ENCODE results near the gene UBALD2. TPM values are rescaled to one million over a fixed set of nuclear protein-coding genes. Genes with fewer than 3 reads are reported as not detected.
"Not testable (repeated sequence)": the region's sequence is repeated elsewhere in the genome, so short reads cannot be mapped to it uniquely, and the experiment has no call there.

The UBALD2 gene
- polyA plus RNA-seq, 1 experiment: 18.1 TPM

DNA sequence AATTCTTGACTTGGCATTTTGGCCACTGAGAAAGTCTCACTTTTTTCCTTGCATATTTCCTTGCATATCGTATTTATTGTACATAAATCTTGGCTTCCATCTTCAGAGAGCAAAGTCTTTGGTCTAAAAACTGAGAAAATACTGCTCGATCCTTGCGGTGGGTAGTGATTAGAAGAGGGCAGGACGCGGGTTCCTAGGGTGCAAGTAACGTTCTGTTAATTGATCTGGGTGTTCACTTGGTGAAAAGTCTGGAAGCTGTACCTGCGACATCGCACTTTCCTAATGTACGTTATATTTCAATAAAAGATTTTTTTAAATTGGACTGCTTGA, 758 bp upstream of the UBALD2 start:
- no peaks in the 10 kb centered on the region for H3K9me3 ChIP-seq (ENCODE audit: control insufficient read depth, insufficient read depth, low read length)
- TF ChIP-seq, protein P1, sequence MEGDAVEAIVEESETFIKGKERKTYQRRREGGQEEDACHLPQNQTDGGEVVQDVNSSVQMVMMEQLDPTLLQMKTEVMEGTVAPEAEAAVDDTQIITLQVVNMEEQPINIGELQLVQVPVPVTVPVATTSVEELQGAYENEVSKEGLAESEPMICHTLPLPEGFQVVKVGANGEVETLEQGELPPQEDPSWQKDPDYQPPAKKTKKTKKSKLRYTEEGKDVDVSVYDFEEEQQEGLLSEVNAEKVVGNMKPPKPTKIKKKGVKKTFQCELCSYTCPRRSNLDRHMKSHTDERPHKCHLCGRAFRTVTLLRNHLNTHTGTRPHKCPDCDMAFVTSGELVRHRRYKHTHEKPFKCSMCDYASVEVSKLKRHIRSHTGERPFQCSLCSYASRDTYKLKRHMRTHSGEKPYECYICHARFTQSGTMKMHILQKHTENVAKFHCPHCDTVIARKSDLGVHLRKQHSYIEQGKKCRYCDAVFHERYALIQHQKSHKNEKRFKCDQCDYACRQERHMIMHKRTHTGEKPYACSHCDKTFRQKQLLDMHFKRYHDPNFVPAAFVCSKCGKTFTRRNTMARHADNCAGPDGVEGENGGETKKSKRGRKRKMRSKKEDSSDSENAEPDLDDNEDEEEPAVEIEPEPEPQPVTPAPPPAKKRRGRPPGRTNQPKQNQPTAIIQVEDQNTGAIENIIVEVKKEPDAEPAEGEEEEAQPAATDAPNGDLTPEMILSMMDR (IDR thresholded peaks at IDR 0.05; ENCODE audit: low read depth, low read length): no peak
- DNase-seq (ENCODE audit: low read depth, low spot score): no peak
- H3K27me3 ChIP-seq (ENCODE audit: control insufficient read depth, insufficient read depth, low read length): no peaks in the 10 kb centered on the region
- H3K27ac ChIP-seq (ENCODE audit: low read depth, low read length): peak overlapping the region; percentile 66
- H3K4me3 ChIP-seq (ENCODE audit: low read depth, low read length): no peak overlapping the region
- ChIA-PET CTCF (interaction anchor here (0.8 to 1.3 kb wide), 2 partner anchors 15 to 143 kb away, joined by 3 read pairs; no protein-coding TSS in a partner anchor), POLR2A (interaction anchor here (0.6 to 1.8 kb wide), 13 partner anchors 12 to 280 kb away, joined by 3 to 14 read pairs (median 4); partner anchors contain the start of genes EXOC7, SPHK1 and ZACN)

DNA sequence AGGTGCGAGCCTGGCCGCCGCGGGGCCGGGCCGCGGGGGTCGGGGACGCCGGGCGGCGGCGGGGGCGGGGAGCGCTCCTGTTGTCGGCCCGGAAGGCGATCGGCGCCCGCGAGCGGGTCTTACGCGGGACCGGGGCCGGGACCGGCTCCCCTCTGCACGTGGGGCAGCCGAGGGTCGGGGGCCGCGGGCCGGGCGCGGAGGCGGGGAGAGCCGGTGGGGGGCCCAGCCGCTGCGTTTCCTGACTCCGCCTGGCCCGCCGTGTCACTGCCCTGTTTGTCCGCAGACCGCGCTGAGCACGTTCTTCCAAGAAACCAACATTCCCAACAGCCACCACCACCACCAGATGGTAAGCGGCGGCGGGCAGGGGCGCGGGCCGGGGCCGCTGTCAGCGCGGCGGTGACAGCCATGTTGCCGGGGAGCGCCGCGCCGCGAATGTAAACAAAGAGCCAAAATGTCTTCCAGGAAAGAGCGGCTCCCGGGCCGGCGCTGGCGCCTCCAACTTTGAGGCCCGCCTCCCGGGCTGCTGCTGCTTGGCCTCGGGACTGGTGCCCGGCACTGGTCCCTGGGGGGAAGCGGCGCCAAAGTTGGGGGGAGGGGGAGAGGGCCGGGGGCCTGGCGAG, 586 bp downstream of the UBALD2 start:
- Histone ChIP-seq H3K4me3 (ENCODE audit: low read depth, low read length) (peak overlapping the region; percentile 80), H3K27ac (ENCODE audit: low read depth, low read length) (no peak overlapping the region), H3K27me3 (ENCODE audit: control insufficient read depth, insufficient read depth, low read length) (no peaks in the 10 kb centered on the region), H3K9me3 (ENCODE audit: control insufficient read depth, insufficient read depth, low read length) (no peaks in the 10 kb centered on the region)
- ChIA-PET POLR2A (interaction anchor here (0.6 to 1.8 kb wide), 12 partner anchors 14 to 254 kb away, joined by 3 to 14 read pairs (median 4); partner anchors contain the start of genes EXOC7, SPHK1 and ZACN), CTCF (no interaction called here)
- TF ChIP-seq, protein P1 (IDR thresholded peaks at IDR 0.05; ENCODE audit: low read depth, low read length): no peak
- no peak for DNase-seq (ENCODE audit: low read depth, low spot score)

DNA sequence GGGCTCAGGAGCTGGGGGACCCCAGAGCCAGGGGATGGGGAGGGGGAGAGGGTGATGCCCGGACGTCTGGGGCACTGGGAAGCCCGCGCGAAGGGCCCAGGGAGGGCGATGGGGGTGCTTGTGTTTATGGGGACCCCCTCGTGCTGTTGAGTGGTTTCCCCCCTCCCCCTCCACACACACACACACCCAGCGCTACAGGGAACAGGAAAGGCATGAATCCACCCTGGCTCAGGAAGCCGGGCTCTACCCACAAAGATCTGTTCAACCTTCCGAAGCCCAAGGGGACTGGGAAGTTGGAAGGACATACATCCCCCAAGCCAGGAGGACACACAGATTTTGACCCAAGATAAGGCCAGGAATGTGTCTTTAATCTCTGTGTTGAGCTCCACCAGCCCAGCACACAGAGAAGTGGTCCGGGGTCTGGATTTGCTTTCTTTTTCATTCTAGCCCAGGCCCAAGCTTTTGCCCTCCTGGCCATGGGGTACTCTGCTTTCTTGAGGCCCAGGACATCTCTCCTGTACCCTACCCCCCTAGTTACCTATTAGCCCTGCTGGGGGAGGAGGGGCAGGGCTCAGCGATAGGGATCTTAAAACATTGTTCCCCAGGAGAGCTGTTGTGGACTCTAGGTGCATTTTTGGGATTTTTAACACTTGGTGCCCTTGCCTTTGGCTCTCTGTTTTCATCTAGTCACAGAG, 1.2 kb downstream of the UBALD2 start:
- TF ChIP-seq, protein P1 (IDR thresholded peaks at IDR 0.05; ENCODE audit: low read depth, low read length): no peak
- H3K27ac ChIP-seq (ENCODE audit: low read depth, low read length): no peak overlapping the region
- H3K4me3 ChIP-seq (ENCODE audit: low read depth, low read length): peak overlapping the region; percentile 80
- CTCF ChIA-PET: interaction anchor here (3.9 kb wide), 1 partner anchor 13 kb away, joined by 47 read pairs; no protein-coding TSS in a partner anchor
- no peak for DNase-seq (ENCODE audit: low read depth, low spot score)
- no peaks in the 10 kb centered on the region for H3K9me3 ChIP-seq (ENCODE audit: control insufficient read depth, insufficient read depth, low read length)
- POLR2A ChIA-PET: interaction anchor here (1.0 to 1.4 kb wide), 2 partner anchors 14 to 254 kb away, joined by 3 to 5 read pairs; no protein-coding TSS in a partner anchor
- no peaks in the 10 kb centered on the region for H3K27me3 ChIP-seq (ENCODE audit: control insufficient read depth, insufficient read depth, low read length)

DNA sequence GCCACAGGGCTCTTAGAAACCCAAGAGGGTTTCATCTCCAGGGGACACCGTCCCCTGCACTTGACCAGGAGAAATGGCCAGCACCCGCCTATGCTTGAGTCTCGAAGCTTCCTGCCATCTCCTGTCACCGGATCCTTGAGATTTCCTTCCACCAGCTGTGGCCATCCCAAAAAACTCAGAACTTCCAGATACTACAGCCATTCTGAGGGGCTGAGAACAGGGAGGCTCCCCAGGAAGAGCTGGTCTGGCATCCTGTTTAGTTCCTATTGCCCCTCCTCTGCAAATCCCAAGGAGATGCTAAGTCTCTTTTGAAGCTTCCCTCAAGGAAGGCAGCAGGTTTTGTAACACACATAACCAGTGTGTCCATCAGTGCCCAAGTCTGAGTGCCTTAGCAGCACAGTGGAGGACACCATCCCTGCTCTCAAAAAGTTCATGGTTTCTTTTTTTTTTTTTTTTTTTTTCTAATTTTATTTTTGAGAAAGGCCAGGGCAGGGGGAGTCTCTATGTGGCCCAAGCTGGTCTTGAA, 2.0 kb downstream of the UBALD2 start:
- Histone ChIP-seq H3K27me3 (ENCODE audit: control insufficient read depth, insufficient read depth, low read length) (no peaks in the 10 kb centered on the region), H3K9me3 (ENCODE audit: control insufficient read depth, insufficient read depth, low read length) (no peaks in the 10 kb centered on the region), H3K4me3 (ENCODE audit: low read depth, low read length) (peak overlapping the region; percentile 80), H3K27ac (ENCODE audit: low read depth, low read length) (no peak overlapping the region)
- CTCF ChIA-PET: interaction anchor here (0.8 to 3.9 kb wide), 2 partner anchors 12 to 114 kb away, joined by 3 to 47 read pairs; no protein-coding TSS in a partner anchor
- POLR2A ChIA-PET: interaction anchor here (1.2 to 1.4 kb wide), 2 partner anchors 15 to 161 kb away, joined by 3 read pairs; no protein-coding TSS in a partner anchor
- TF ChIP-seq, protein P1 (IDR thresholded peaks at IDR 0.05; ENCODE audit: low read depth, low read length): no peak
- no peak for DNase-seq (ENCODE audit: low read depth, low spot score)

DNA sequence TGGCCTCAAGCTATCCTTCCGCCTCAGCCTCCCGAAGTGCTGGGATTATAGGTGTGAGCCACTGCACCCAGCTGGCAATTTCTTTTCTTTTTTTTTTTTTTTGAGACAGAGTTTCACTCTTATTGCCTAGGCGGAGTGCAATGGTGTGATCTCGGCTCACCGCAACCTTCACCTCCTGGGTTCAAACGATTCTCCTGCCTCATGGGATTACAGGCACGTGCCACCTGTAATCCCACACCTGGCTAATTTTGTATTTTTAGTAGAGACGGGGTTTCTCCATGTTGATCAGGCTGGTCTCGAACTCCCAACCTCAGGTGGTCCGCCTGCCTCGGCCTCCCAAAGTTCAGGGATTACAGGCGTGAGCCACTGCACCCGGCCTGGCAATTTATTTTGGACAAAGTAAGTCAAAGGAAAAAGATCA, 2.4 kb downstream of the UBALD2 start:
- ChIA-PET POLR2A (interaction anchor here (1.2 kb wide), 1 partner anchor 162 kb away, joined by 3 read pairs; no protein-coding TSS in a partner anchor), CTCF (interaction anchor here (0.8 to 3.9 kb wide), 2 partner anchors 12 to 114 kb away, joined by 3 to 47 read pairs; no protein-coding TSS in a partner anchor)
- not testable (repeated sequence) for H3K9me3 ChIP-seq (ENCODE audit: control insufficient read depth, insufficient read depth, low read length); H3K27ac ChIP-seq (ENCODE audit: low read depth, low read length); H3K27me3 ChIP-seq (ENCODE audit: control insufficient read depth, insufficient read depth, low read length); DNase-seq (ENCODE audit: low read depth, low spot score); H3K4me3 ChIP-seq (ENCODE audit: low read depth, low read length)

Measured in AG04450 (cell line).